ENCODE results near the gene PSMC3IP.

PSMC3IP gene

GRCh38 chr17:42537826-42538451, 39.6 kb downstream of the PSMC3IP start:
- no peak for TF ChIP-seq CTCF (conservative IDR thresholded peaks at IDR 0.05)
- TF ChIP-seq ZFX (IDR thresholded peaks at IDR 0.05): no peak
- no peak overlapping the region for H3K27ac ChIP-seq

- TF ChIP-seq ZFX (IDR thresholded peaks at IDR 0.05): no peak
- TF ChIP-seq CTCF (conservative IDR thresholded peaks at IDR 0.05): no peak
- peak overlapping the region; percentile 93 for H3K27ac ChIP-seq
These were observed 40.2 kb downstream of the PSMC3IP start for GRCh38 chr17:42537156-42537805.

GRCh38 chr17:42536372-42537155, 41.0 kb downstream of the PSMC3IP start:
- TF ChIP-seq CTCF (conservative IDR thresholded peaks at IDR 0.05) (no peak), ZFX (IDR thresholded peaks at IDR 0.05) (peak; percentile 72; the same call in 1 of the 2 replicates)
- H3K27ac ChIP-seq: peak overlapping the region; percentile 93

- H3K27ac ChIP-seq: peak within 1 kb of the TSS; percentile 93
These were observed 41.5 kb downstream of the PSMC3IP start, which contains the start of gene NAGLU for GRCh38 chr17:42536048-42536371. TSS of gene NAGLU (plus strand) at chr17:42536241. CDS start at chr17:42536273, 32 bp downstream.

GRCh38 chr17:42535155-42536047, 42.1 kb downstream of the PSMC3IP start:
- H3K27ac ChIP-seq: peak overlapping the region; percentile 93
- TF ChIP-seq CTCF (conservative IDR thresholded peaks at IDR 0.05) (no peak), ZFX (IDR thresholded peaks at IDR 0.05) (no peak)

More at GRCh38 chr17:42536048-42536371, 41.5 kb downstream of the PSMC3IP start, which contains the start of gene NAGLU:
- TF ChIP-seq CTCF (conservative IDR thresholded peaks at IDR 0.05) (no peak), ZFX (IDR thresholded peaks at IDR 0.05) (no peak)

- H3K27ac ChIP-seq: peak overlapping the region; percentile 45
- TF ChIP-seq CTCF (conservative IDR thresholded peaks at IDR 0.05): no peak; the same call in 1 of the 2 replicates
- TF ChIP-seq ZFX (IDR thresholded peaks at IDR 0.05): no peak
These were observed 45.8 kb downstream of the PSMC3IP start for GRCh38 chr17:42531455-42532354.

Data from C4-2B (cell line).